D721Med (cell line): ENCODE results near the gene SCOC.

Experiments
- DNase-seq: peaks from one replicate; pipeline ENCODE4 v3.0.0; 2011; ENCODE audit warnings: low spot score; ENCODE audit not compliant: insufficient read length
- FAIRE-seq: peaks from 2 replicates; lab custom pipeline; 2011; peaks lifted over from hg19 to GRCh38; lab: Jason Lieb, UNC
- TF ChIP-seq, protein P1 (sequence below): IDR thresholded peaks from 2 replicates; pipeline ENCODE4 v1.5.1; 2012; ENCODE audit warnings: mild to moderate bottlenecking, control low read depth; ENCODE audit not compliant: insufficient read depth; ENCODE audit errors: missing control alignments

SCOC gene

DNA sequence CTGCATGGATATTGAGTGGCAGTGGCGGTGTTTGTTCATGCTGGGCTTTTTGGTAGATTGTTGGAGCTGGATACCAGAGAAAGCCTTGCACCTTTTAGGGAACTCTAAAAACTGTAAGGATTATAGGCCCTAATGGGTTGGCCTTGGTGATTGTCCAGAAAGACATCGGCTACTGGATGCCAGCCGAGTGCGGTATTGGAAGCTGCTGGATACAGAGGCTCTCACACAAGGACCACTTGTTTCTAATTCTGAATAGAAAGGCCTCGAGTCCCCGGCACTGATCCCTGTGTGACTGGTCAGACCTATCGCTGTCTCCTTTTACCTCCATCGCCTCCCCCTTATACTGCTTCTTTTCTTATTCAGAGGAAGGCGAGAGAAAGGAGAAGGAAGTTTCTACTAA lies 27.3 kb upstream of the SCOC start:
- DNase-seq: no peak
- TF ChIP-seq, protein P1, sequence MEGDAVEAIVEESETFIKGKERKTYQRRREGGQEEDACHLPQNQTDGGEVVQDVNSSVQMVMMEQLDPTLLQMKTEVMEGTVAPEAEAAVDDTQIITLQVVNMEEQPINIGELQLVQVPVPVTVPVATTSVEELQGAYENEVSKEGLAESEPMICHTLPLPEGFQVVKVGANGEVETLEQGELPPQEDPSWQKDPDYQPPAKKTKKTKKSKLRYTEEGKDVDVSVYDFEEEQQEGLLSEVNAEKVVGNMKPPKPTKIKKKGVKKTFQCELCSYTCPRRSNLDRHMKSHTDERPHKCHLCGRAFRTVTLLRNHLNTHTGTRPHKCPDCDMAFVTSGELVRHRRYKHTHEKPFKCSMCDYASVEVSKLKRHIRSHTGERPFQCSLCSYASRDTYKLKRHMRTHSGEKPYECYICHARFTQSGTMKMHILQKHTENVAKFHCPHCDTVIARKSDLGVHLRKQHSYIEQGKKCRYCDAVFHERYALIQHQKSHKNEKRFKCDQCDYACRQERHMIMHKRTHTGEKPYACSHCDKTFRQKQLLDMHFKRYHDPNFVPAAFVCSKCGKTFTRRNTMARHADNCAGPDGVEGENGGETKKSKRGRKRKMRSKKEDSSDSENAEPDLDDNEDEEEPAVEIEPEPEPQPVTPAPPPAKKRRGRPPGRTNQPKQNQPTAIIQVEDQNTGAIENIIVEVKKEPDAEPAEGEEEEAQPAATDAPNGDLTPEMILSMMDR: no peak
- FAIRE-seq: no peak

DNA sequence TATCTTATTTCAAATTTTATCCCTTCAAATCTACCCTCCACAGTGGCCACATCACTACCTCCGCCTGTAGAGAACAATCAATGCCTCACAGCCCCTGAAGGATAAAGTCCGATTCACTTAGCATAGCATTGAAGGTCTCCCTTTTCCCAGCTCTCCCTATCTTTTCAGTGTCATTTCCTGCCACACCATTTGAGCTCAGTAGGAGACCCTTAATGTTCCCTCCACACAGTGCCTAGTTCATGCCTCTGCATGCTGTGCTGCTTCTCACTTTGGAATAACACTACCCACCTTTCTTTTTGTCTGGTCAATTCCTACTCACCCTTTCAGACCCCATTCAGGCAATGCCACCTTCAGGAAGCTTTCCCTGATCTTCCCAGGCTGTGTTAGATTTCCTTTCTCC lies 23.6 kb upstream of the SCOC start:
- TF ChIP-seq, protein P1: no peak
- FAIRE-seq: no peak
- no peak for DNase-seq

DNA sequence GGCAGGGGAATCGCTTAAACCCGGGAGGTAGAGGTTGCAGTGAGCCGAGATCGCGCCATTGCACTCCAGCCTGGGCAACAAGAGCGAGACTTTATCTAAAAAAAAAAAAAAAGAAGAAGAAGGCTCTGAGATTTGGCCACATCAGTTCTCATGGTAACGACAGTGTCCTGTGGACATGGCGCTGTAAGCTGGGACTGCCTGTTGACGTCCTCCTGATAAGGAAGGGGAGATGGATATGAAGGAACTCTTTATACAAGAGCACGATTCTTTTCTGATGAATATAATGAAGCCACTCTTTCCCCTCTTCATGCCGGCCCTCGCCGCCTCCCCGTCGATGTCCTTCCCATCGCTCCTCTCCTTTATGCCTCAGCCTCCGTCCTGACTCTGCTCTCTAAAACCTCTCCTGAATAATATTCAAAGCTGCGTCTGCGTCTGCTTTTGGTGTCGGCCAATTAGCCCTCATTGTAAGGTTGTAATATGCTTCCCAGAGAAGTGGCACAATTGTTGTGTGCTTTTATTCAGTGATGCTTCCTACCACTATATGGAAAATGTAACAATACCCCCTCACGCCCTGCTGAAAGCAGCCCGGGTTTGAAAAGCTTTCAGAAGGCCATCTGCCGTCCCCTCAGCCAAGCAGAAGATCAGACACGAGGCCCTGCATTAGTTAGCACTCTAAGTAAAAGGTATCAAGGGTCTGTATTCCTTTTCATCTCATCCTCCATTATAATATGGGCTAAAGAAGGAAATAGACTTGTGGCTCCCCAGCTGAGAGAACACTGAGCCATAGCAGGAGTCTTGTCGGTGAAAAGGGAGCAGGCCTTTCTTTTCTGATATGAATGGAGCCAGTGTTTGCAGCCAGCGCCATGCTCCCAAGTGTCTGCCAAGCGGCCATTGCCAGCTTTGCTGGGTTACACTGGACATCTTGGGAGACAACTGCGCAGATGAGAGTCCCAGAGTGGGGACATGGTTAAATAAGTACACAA lies 22.1 kb upstream of the SCOC start:
- DNase-seq: no peak
- TF ChIP-seq, protein P1: no peak
- FAIRE-seq: no peak

GRCh38 chr4:140353786-140354185 lies 19.7 kb upstream of the SCOC start:
- TF ChIP-seq, protein P1: no peak
- DNase-seq (no peak), FAIRE-seq (no peak)

DNA sequence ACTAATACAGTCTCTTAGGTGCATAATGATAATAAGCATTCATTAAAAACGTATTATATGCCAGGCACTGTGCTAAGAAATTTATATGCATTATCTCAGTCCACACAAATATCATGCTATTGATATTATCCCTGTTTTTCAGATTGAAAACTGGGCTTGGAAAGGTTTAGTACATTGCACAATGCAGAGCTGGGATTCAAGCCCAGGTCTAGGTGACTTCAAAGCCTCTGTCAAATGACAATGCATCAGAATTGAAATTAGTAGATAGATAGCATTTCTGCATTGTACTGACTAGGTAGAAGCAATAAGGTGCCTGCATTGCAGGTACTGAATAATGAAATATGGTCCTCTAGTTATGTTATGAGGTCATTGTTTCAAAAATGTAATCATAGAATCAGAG lies 18.2 kb upstream of the SCOC start:
- TF ChIP-seq, protein P1: no peak
- DNase-seq: no peak
- no peak for FAIRE-seq

DNA sequence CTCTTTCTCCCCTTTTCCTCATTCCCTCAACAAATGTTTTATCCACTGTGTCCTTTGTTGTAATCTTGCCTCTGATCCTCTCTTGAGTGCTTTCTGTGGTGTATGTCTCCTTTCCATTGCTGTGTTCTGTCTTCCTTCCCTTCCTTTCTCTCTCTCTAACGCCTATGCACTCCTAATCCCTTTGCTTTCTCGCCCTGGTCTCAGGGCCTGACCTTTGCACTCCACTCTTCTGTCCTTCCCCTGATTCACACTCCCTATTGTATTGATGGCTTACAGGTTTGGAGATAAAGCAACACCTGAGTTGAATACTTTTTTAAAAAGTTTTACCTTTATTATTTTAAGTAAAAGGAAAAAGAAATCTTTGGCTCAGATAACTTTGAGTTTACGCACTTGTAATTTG lies 15.6 kb upstream of the SCOC start:
- FAIRE-seq (no peak), DNase-seq (no peak)
- TF ChIP-seq, protein P1: no peak

DNA sequence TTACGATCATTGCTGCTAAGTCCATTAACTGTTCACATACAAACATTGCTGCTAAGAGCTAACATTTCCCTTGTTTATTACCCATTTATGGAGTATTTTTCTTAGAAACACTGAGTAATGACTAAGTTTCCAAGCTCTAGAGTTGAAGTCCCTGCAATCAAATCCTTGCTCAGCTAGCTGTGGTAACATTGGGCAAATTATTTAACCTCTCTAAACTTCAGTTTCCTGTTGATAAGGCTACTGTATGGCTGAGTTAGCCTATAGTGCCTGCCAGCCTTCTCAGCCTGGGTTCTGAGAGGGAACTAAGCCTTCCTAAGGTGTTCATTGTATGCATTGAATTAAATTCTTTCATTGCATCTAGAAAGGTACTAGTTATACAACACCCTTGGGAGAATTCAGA lies 15.2 kb upstream of the SCOC start:
- TF ChIP-seq, protein P1: no peak

More for the DNA sequence above, 15.2 kb upstream of the SCOC start:
- DNase-seq (no peak), FAIRE-seq (no peak)
